CD4-positive, alpha-beta T cell treated with Interleukin-6 at 100 ng/mL for 8 hours (primary cell): ENCODE results near the gene BTNL9.
"Not testable (repeated sequence)": the region's sequence is repeated elsewhere in the genome, so short reads cannot be mapped to it uniquely, and the experiment has no call there.

ENCODE experiments used
- DNase-seq: peaks from one replicate; pipeline ENCODE4 v3.0.0-alpha.2; 2020; ENCODE audit warnings: mixed read lengths, low spot score

The BTNL9 gene

DNA sequence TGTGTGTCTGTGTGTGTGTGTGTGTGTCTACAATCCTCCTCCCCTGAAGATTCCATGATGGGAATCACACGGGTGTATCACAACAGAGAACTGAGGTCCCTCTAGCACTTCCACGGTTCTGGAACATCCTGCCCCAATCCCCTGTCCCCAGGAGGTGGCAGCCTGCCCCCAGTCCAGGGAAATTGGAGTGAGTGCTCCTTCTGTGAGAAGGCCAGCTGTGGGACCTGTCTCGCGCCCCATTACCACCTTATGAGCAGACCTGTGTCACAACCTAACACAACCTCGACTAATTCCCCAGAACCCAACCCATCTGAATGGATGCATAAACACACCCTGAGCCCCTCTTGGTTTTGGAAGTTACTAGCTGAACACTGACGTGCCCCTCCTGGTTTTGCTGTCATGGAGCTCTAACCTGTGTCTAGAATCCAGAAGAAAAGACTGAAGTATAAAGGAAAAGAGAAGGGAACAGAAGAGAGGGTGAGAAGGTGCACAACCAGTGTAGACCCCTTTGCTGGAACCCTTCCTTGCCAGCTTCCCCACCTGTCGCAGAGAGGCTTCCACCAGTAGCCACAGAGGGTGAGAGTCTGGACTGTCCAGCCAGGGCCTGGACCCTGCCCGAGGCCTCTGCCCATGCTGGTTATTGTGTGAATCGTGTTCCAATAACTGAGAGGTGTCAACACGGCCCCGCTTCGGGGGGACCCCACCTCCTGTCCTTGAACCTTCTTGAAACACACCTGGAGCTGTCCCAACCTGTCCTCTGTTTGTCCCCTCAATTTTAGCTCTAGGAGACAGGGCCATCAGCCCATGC, 3.4 kb downstream of the BTNL9 start:
- DNase-seq: no peak

DNA sequence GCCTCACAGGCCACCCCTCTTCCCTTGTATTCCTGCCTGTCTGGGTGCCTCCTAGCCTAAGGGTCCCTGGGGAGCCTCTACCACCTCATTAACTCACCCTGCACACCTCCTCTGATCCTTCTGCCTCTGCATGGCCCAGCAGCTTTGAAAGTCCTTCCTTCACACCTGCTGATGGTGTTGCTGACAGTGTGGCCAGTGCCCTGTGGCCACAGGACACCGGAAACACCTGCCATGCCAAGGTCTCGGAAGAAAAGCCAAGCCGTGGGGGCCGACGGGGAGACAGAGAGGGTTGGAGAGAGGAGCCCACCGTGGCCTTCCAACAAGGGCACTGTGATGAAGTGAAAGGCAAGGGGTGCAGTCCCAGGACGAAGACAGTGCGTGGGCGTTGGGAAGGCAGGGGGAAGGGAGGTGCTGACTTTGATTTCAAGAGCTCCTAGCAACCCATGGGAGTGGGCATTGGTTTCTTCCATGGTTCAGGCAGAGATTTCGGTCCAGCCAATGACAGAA, 4.1 kb downstream of the BTNL9 start:
- no peak for DNase-seq

DNA sequence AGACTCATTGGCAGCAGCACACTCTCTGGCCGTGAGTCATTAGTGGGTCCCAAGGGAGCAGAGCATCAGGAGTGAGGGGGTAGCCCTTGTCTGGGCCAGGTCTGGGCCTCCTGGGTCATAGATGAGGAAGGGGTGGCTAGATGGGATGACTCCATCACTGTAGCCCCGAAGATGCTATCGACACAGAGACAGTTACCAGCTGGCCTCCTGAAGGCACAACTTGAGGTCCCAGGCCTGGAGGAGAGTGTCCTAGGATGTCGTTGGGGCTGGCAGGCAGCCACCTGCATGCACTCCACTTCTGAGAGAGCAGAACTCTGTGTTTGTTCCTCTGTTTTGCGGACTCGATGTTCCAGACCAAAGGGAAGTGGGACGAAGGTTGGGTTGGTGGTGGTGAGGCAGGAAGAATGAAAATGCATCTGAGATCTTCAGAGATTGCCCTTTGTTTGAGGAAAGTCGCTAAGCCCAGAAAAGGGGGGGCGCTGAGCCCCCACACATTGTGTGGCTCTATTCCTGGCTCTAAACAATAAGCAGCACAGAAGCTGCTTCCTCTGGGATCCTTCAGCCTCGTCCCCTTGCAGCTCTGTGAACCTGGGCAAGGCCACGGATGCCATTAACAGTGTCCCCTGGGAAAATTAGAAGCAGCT, 4.7 kb downstream of the BTNL9 start:
- DNase-seq: no peak

DNA sequence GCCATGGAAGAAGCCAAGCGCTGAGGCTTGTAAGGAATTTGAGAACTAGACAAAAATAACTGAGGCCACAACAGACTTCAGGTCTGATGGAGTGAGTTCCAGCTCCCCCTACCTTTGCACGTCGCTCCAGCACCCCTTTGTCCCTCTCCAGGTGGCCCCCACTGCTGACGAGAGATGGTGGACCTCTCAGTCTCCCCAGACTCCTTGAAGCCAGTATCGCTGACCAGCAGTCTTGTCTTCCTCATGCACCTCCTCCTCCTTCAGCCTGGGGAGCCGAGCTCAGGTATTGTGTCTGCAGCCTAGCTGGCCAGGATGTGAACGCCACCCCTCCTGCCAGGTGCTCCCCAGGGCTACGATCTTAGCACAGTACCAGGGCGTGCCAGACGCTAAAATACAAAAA, 5.2 kb downstream of the BTNL9 start:
- no peak for DNase-seq

DNA sequence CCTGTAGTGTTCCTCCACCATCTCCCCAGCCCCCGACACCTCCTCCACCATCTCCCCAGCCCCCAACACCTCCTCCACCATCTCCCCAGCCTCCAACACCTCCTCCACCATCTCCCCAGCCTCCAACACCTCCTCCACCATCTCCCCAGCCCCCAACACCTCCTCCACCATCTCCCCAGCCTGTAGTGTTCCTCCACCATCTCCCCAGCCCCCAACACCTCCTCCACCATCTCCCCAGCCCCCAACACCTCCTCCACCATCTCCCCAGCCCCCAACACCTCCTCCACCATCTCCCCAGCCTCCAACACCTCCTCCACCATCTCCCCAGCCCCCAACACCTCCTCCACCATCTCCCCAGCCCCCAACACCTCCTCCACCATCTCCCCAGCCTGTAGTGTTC, 5.8 kb downstream of the BTNL9 start:
- DNase-seq: not testable (repeated sequence)

DNA sequence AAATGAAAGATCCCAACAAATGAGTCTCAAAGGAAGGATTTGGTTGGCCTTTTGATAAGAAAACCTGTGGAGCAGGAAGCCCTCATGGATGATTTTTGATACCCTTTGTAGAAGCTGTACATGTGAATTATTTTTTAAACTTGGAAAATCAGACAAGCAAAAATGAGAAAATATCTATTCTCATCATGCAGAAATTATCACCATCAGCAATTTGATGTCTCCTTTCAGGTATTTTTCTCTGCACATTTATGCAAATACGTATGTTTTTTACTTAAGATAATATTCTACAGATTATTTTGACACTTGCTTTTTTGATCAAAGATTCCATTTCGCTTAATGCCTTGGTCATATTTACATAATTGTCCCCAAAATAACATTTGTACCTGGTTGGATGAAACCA, 7.2 kb downstream of the BTNL9 start:
- no peak for DNase-seq

DNA sequence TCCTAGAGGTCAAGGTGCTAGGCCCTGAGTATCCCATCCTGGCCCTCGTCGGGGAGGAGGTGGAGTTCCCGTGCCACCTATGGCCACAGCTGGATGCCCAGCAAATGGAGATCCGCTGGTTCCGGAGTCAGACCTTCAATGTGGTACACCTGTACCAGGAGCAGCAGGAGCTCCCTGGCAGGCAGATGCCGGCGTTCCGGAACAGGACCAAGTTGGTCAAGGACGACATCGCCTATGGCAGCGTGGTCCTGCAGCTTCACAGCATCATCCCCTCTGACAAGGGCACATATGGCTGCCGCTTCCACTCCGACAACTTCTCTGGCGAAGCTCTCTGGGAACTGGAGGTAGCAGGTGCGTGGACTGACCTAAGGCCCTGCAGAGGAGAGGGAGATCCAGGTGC, 7.9 kb downstream of the BTNL9 start:
- DNase-seq: no peak

DNA sequence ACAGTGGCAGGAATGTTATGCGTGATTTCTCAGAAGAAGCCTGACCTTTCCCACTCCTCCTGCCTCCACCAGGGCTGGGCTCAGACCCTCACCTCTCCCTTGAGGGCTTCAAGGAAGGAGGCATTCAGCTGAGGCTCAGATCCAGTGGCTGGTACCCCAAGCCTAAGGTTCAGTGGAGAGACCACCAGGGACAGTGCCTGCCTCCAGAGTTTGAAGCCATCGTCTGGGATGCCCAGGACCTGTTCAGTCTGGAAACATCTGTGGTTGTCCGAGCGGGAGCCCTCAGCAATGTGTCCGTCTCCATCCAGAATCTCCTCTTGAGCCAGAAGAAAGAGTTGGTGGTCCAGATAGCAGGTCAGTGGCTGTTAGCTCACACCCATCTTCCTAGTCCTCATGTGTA, 9.9 kb downstream of the BTNL9 start:
- DNase-seq: no peak

DNA sequence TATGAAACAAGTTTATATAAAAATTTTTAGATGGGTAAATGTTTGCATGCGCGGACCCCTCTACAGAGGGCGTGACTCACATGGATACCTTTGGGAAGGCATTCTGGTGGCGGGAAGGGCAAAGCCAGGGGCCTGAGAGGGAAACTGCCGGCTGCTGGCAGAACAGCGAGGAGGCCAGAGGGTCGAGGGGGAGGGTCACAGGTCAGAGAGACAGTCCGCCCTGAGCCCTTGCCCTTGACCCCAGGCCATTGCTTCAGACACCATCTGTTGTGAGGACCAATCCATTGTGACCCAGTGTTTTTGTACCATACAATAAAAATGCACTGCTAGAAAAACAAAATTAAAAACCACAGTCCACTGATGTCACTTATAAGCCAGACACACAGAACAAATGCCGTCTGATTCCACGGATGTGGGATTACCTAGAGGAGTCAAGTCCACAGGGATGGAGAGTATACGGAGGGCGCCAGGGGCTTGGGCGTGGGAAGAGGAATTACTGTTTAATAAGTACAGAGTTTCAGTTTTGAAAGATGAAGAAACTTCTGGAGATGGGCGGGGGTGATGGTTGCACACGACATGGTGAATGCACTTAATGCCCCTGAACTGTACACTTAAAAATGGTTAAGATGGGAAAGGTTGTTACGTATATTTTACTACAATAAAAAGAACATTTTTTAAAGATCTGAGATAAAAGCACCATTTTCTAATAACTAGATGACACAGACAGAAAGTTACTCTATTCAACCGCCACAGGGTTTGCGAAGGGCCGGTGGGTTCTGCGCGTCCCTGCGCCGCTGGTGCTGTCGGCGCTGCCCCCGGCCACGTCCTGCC, 12.0 kb downstream of the BTNL9 start:
- DNase-seq: no peak

DNA sequence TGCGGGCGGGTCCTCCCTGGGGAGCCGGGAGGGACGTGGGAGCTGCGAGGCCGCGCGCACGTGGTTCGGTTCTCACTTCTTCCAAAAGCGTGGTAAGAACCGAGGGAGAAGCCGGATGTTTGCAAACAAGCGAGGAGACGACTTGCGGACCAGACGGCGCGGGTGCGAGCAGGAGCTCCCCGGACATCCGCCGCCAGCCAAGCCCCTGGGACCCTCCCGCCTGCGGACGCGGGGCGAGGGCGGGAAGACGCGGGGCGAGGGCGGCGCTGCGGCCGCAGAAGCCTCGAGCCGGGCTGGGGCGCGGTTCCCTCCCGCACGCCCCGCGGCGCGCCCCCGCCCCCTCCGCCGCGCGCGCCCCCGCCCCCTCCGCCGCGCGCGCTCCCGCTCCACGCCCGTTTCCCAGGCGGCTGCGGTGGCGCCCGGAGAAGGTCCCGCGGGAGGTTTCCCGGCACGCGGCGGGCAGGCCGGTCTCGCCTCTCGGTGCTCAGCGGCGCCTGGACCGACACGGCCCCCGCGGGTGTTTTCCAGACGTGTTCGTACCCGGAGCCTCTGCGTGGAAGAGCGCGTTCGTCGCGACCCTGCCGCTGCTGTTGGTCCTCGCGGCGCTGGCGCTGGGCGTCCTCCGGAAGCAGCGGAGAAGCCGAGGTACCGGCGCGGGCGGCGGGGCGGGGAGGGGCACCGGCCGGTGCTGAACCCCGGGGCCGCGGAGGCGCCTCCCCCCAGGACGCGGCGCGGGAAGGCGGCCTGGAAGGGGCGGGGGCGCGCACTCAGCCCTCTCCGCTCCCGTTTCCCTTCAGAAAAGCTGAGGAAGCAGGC, 12.8 kb downstream of the BTNL9 start:
- DNase-seq: no peak

DNA sequence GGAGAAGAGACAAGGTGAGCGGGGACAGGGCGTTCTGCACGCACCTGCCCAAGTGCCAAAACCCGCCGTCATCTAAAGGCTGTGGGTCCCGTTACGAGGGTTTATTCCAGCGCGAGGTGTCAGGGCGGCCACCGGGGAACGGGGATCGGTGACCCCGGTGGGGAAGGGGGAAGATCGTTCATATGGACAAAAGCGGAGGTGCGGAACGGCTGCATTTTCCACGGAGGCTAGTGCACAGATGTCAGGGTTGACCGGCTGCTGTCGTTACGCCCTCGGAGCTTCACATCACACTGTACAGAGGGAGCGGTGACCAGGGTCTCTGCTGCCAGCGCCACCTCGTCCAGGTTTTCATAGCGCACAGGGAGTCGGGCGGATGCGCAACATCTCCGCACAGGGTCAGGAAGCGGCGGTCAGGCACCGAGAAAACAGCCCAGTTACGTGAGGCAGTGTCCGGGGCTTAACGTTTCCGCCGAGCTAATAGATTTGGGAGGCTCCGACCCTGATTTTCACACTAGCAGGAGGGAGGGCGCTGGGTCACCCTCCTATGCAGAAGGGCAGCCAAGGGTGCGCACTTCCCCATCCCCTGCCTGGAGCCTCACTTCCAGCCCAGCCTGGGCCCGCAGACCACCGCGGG, 13.5 kb downstream of the BTNL9 start:
- no peak for DNase-seq

DNA sequence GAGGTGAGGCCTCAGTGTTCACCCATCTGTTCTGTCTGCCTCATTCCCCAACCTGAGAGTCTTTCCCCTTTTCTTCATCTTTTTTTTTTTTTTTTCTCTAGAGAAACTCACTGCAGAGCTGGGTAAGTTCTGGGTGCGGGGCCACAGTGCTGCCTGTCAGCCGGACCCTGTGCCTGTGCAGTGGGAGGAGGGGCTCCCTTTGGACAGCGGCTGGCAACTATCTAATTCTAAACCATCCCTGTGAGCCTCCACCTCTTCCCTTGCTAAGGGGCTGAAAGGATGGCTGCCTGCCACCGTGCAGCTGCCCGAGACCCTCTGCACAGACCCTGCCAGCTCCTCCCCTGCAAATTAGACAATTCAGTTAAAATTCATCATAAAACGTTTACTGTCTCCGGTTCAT, 14.1 kb downstream of the BTNL9 start:
- DNase-seq: no peak

DNA sequence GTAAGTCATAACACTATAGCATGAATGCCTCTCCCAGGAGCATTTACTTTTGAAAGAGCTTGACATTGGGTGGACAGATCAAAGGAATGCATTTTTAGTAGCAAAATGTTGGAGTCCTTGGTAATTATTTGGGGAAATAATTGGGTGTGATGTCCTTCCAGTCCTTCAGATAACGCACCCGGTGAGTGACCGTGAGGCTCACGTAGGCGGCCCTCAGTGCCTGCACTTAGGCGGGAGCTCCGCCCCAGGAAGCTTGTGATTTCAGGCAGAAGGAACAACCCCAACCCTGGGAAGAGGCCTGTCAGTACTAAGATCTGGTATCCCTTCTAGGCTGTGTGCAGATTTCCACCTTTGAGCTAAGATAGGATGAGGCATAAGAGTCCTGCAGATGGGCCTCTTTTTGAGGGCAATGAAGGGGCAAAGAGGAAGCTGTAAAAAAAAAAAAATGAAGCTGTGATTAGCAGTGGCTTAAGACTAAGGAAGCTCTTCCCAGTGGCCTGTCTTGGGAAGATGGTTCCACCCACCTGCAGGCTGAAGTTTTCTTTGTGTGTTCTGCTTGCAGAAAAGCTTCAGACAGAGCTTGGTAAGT, 14.9 kb downstream of the BTNL9 start:
- DNase-seq: no peak

DNA sequence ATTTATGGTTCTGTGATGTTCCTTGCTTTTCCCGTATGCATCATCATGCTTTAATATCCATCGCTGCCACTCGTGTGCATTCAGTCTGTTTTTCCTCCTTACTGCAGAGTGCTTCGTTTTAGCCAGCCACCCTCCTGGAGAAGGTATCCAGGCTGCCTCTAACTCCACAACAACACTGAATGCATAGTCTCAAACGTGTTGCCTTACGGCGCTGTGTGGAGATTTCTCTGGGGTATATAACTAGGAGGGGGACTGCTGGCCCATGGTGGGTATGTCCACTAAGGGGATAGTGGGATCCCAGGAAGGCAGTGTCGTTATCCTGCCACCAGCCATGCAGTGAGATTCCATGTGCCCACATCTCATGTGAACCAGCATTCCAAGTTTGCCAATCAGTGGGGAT, 16.4 kb downstream of the BTNL9 start:
- no peak for DNase-seq

DNA sequence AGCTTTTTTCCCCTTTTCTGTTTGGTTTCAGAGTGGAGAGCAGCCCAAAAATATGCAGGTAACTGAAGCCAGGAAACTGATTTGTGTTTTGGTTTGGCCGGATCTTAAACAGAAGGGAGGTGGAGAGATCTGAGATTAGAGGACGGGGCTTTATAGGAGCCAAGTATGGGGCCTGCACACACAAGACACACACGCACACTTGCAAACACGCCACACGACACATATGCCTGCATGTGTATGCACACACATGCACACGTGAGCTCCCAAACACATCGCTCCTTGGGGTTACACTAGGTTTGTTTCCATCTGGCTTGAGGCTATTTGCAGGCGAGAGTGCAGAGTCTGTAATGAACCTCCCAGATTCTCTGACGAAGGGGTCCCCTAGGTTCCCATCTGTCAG, 18.3 kb downstream of the BTNL9 start:
- no peak for DNase-seq

DNA sequence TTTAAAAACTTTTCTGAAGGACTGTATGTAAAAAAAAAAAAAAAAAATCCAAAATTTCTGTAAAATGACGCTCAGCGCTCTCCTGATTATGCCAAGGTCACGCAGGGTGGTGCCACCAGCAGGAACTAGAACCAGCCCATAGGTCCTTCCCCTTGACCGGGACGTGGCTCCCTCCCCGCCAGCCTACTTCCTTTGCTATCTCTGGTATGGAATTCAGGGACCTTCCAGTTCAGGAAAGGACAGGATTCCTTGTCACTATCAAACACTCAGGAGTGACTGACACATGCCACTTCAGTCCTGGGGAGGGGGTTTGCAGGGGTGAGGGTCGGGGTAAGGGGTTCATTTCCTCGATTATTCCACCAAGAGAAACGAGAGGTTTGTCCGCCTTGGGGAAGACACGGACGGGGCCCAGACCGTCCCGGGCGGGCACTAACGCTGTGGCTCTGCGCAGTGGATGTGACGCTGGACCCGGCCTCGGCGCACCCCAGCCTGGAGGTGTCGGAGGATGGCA, 18.8 kb downstream of the BTNL9 start:
- no peak for DNase-seq

DNA sequence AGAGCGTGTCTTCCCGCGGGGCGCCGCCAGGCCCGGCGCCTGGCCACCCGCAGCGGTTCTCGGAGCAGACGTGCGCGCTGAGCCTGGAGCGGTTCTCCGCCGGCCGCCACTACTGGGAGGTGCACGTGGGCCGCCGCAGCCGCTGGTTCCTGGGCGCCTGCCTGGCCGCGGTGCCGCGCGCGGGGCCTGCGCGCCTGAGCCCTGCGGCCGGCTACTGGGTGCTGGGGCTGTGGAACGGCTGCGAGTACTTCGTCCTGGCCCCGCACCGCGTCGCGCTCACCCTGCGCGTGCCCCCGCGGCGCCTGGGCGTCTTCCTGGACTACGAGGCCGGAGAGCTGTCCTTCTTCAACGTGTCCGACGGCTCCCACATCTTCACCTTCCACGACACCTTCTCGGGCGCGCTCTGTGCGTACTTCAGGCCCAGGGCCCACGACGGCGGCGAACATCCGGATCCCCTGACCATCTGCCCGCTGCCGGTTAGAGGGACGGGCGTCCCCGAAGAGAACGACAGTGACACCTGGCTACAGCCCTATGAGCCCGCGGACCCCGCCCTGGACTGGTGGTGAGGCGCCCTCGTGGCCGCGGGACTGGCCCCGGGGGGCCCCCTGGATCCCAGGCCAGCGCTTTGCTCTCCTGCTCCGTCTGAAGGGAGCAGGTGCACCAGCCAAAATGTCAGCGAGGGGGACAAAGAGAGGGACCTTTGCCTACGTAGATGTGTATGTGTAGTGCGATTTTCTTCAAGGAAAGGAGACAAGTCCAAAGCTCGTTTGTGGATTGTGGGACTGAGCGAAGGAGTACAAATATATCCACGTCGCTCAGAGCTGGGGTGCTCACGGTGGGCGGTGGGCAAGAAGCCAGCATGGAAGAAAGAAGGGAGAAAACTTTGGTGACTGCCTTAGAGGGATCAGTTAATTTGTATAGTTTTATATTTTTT, 19.5 kb downstream of the BTNL9 start:
- no peak for DNase-seq

DNA sequence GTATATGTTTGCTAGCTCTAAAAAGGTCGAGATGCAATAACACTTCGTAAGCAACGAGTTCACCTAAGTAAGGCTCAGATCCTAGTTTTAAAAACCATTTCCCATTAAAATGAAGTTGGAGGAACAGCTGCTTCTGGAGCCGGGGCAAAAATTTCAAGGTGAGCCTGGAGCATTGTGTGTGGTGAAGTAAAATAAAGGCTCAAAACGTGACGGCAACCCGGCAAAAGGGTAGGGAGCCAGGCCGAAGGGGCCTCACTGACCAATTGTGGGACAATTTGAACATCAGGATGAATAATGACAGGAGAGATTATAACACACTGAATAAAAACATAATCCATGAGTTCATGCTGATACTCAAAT, 20.1 kb downstream of the BTNL9 start:
- no peak for DNase-seq

DNA sequence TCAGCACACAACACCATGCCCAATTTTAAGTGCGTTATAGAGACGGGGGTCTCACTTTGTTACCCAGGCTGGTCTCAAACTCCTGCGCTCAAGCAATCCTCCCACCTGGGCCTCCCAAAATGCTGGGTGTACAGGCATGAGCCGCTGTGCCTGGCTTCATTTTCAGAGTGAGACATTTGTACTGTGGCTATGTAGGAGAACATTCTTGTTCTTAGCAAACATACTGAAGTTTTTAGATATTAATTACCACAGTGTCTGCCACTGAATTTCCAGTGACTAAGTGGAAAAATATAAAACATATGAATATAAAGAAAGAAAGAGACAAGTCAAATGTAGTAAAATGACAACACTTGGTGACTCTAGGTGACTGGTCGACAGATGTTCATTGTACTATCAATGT, 20.9 kb downstream of the BTNL9 start:
- DNase-seq: no peak

DNA sequence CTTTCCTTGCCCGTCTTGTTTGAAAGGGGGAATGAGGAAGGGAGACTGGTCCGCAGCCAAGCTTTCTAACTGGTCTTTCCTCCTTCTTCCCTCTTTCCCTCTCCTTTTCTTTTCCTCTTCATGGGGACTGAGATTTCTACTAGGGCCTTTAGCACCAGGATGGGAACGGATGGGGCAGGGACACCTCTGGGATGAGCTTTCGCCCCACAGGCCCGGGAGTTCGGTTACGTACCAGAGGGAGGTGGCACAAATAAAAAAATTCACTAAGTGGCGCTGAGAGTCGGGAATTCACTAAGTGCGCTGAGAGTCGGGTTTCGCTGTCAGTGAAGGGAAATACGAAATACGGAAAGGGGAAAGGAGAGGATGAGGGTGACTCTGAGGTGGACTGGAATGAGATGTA, 21.6 kb downstream of the BTNL9 start:
- DNase-seq: no peak
